Activated naive CD4-positive, alpha-beta T cell treated with anti-CD3 and anti-CD28 coated beads, Interleukin-2, amount 10 ng/mL, durations not matched to agents 7 days and 5 days (primary cell): ENCODE measurements around the gene CNIH3.
A peak's percentile ranks its signal among the peaks of the same experiment; 100 is the strongest.

Experiments used
- CTCF ChIA-PET: fragments of 350-600 bp; sonication (Branson Sonifier 250); formaldehyde crosslinking; loops from one replicate; lab custom pipeline; 2021; ENCODE audit warnings: antibody characterized with exemption; lab: Charles Lee
- DNase-seq: peaks from one replicate; pipeline ENCODE4 v3.0.0-alpha.2; 2020
- H3K27ac Mint-ChIP-seq: one replicate; pipeline ENCODE4 v1.8.0; 2021; ENCODE audit warnings: mild to moderate bottlenecking, moderate library complexity, mixed read lengths
- H3K27me3 Mint-ChIP-seq: one replicate; pipeline ENCODE4 v1.8.0; 2021; ENCODE audit warnings: mild to moderate bottlenecking, mixed read lengths
- H3K36me3 Mint-ChIP-seq: one replicate; pipeline ENCODE4 v1.8.0; 2021; ENCODE audit warnings: mixed read lengths
- H3K4me1 Mint-ChIP-seq: one replicate; pipeline ENCODE4 v1.8.0; 2021; ENCODE audit warnings: mixed read lengths
- H3K4me3 Mint-ChIP-seq: one replicate; pipeline ENCODE4 v1.8.0; 2021; ENCODE audit warnings: mild to moderate bottlenecking, moderate library complexity, mixed read lengths
- H3K9me3 Mint-ChIP-seq: one replicate; pipeline ENCODE4 v1.8.0; 2021; ENCODE audit warnings: mixed read lengths

CNIH3 gene

GRCh38 chr1:224640587-224640986 lies 24.5 kb downstream of the CNIH3 start:
- H3K36me3 Mint-ChIP-seq, result no peaks in the 10 kb centered on the region
- no peak overlapping the region for H3K4me3 Mint-ChIP-seq
- CTCF ChIA-PET, result interaction anchor here (0.9 to 2.3 kb wide), 6 partner anchors 17 to 417 kb away, joined by 4 to 12 read pairs (median 6); no protein-coding TSS in a partner anchor
- peaks cover 28% of the 10 kb centered on the region for H3K27me3 Mint-ChIP-seq
- no peak overlapping the region for H3K27ac Mint-ChIP-seq
- peaks cover 10% of the 10 kb centered on the region for H3K4me1 Mint-ChIP-seq
- no peak for DNase-seq
- H3K9me3 Mint-ChIP-seq, result no peaks in the 10 kb centered on the region

GRCh38 chr1:224641030-224641429 lies 24.9 kb downstream of the CNIH3 start:
- peaks cover 28% of the 10 kb centered on the region for H3K27me3 Mint-ChIP-seq
- CTCF ChIA-PET, result interaction anchor here (0.9 to 3.2 kb wide), 6 partner anchors 17 to 417 kb away, joined by 4 to 28 read pairs (median 6); no protein-coding TSS in a partner anchor
- no peak overlapping the region for H3K4me3 Mint-ChIP-seq
- H3K36me3 Mint-ChIP-seq, result no peaks in the 10 kb centered on the region
- peaks cover 10% of the 10 kb centered on the region for H3K4me1 Mint-ChIP-seq
- no peak overlapping the region for H3K27ac Mint-ChIP-seq
- no peaks in the 10 kb centered on the region for H3K9me3 Mint-ChIP-seq
- peak; percentile 29 for DNase-seq

GRCh38 chr1:224643653-224644052 lies 27.5 kb downstream of the CNIH3 start:
- CTCF ChIA-PET, result interaction anchor here (0.9 to 3.2 kb wide), 9 partner anchors 10 to 211 kb away, joined by 3 to 29 read pairs (median 4); no protein-coding TSS in a partner anchor
- no peaks in the 10 kb centered on the region for H3K9me3 Mint-ChIP-seq
- no peak overlapping the region for H3K27ac Mint-ChIP-seq
- no peak overlapping the region for H3K4me3 Mint-ChIP-seq
- no peaks in the 10 kb centered on the region for H3K36me3 Mint-ChIP-seq
- peaks cover 36% of the 10 kb centered on the region for H3K27me3 Mint-ChIP-seq
- DNase-seq, result no peak
- H3K4me1 Mint-ChIP-seq, result no peaks in the 10 kb centered on the region

- Mint-ChIP-seq H3K36me3 (no peaks in the 10 kb centered on the region), H3K4me1 (no peaks in the 10 kb centered on the region), H3K27ac (no peak overlapping the region), H3K27me3 (peaks cover 37% of the 10 kb centered on the region), H3K9me3 (no peaks in the 10 kb centered on the region), H3K4me3 (no peak overlapping the region)
- CTCF ChIA-PET, result interaction anchor here (0.6 to 2.9 kb wide), 16 partner anchors 9 to 547 kb away, joined by 3 to 29 read pairs (median 4); no protein-coding TSS in a partner anchor
- peak; percentile 71 for DNase-seq
Observed at GRCh38 chr1:224644553-224645154, 28.5 kb downstream of the CNIH3 start.

- Mint-ChIP-seq H3K27me3 (peaks cover 26% of the 10 kb centered on the region), H3K4me3 (no peak overlapping the region), H3K36me3 (no peaks in the 10 kb centered on the region), H3K4me1 (no peaks in the 10 kb centered on the region), H3K9me3 (no peaks in the 10 kb centered on the region), H3K27ac (no peak overlapping the region)
- no peak for DNase-seq
- CTCF ChIA-PET, result interaction anchor here (0.9 kb wide), 1 partner anchor 38 kb away, joined by 3 read pairs; no protein-coding TSS in a partner anchor
Observed at GRCh38 chr1:224647449-224647848, 31.3 kb downstream of the CNIH3 start.

- CTCF ChIA-PET, result no interaction called here
- H3K9me3 Mint-ChIP-seq, result no peaks in the 10 kb centered on the region
- H3K36me3 Mint-ChIP-seq, result no peaks in the 10 kb centered on the region
Observed at GRCh38 chr1:224650290-224650689, 34.2 kb downstream of the CNIH3 start.

GRCh38 chr1:224651188-224651587 lies 35.1 kb downstream of the CNIH3 start:
- Mint-ChIP-seq H3K4me1 (no peaks in the 10 kb centered on the region), H3K4me3 (no peak overlapping the region), H3K27me3 (peaks cover 22% of the 10 kb centered on the region), H3K36me3 (no peaks in the 10 kb centered on the region), H3K27ac (no peak overlapping the region), H3K9me3 (no peaks in the 10 kb centered on the region)
- no peak for DNase-seq
- CTCF ChIA-PET, result no interaction called here

More at GRCh38 chr1:224650290-224650689, 34.2 kb downstream of the CNIH3 start:
- H3K27me3 Mint-ChIP-seq, result peaks cover 22% of the 10 kb centered on the region
- H3K4me3 Mint-ChIP-seq, result no peak overlapping the region
- DNase-seq, result no peak
- H3K27ac Mint-ChIP-seq, result no peak overlapping the region
- H3K4me1 Mint-ChIP-seq, result no peaks in the 10 kb centered on the region

- no peaks in the 10 kb centered on the region for H3K36me3 Mint-ChIP-seq
- no peak overlapping the region for H3K4me3 Mint-ChIP-seq
- peaks cover 7% of the 10 kb centered on the region for H3K27me3 Mint-ChIP-seq
- H3K9me3 Mint-ChIP-seq, result no peaks in the 10 kb centered on the region
- DNase-seq, result no peak
- H3K27ac Mint-ChIP-seq, result no peak overlapping the region
- CTCF ChIA-PET, result no interaction called here
- no peaks in the 10 kb centered on the region for H3K4me1 Mint-ChIP-seq
Observed at GRCh38 chr1:224656392-224656791, 40.3 kb downstream of the CNIH3 start.

- Mint-ChIP-seq H3K27ac (no peak overlapping the region), H3K4me3 (no peak overlapping the region), H3K9me3 (no peaks in the 10 kb centered on the region), H3K27me3 (peaks cover 19% of the 10 kb centered on the region), H3K36me3 (no peaks in the 10 kb centered on the region), H3K4me1 (no peaks in the 10 kb centered on the region)
- no peak for DNase-seq
- CTCF ChIA-PET, result no interaction called here
Observed at GRCh38 chr1:224660074-224660473, 44.0 kb downstream of the CNIH3 start.

GRCh38 chr1:224662870-224663269 lies 46.8 kb downstream of the CNIH3 start:
- CTCF ChIA-PET, result no interaction called here
- no peak for DNase-seq
- no peaks in the 10 kb centered on the region for H3K9me3 Mint-ChIP-seq
- no peaks in the 10 kb centered on the region for H3K36me3 Mint-ChIP-seq
- H3K4me3 Mint-ChIP-seq, result no peak overlapping the region
- H3K27ac Mint-ChIP-seq, result no peak overlapping the region
- no peaks in the 10 kb centered on the region for H3K4me1 Mint-ChIP-seq
- H3K27me3 Mint-ChIP-seq, result peaks cover 24% of the 10 kb centered on the region

- Mint-ChIP-seq H3K4me3 (no peak overlapping the region), H3K4me1 (no peaks in the 10 kb centered on the region), H3K9me3 (no peaks in the 10 kb centered on the region), H3K27ac (no peak overlapping the region), H3K27me3 (peaks cover 29% of the 10 kb centered on the region), H3K36me3 (no peaks in the 10 kb centered on the region)
- no peak for DNase-seq
- CTCF ChIA-PET, result no interaction called here
Observed at GRCh38 chr1:224665016-224665415, 48.9 kb downstream of the CNIH3 start.

GRCh38 chr1:224666078-224666477 lies 50.0 kb downstream of the CNIH3 start:
- Mint-ChIP-seq H3K4me3 (no peak overlapping the region), H3K27ac (no peak overlapping the region), H3K9me3 (no peaks in the 10 kb centered on the region), H3K36me3 (no peaks in the 10 kb centered on the region), H3K27me3 (peaks cover 29% of the 10 kb centered on the region), H3K4me1 (no peaks in the 10 kb centered on the region)
- DNase-seq, result no peak
- CTCF ChIA-PET, result no interaction called here

GRCh38 chr1:224666913-224667312 lies 50.8 kb downstream of the CNIH3 start:
- DNase-seq, result no peak
- H3K27me3 Mint-ChIP-seq, result peaks cover 27% of the 10 kb centered on the region
- H3K4me1 Mint-ChIP-seq, result no peaks in the 10 kb centered on the region
- H3K4me3 Mint-ChIP-seq, result no peak overlapping the region
- no peaks in the 10 kb centered on the region for H3K36me3 Mint-ChIP-seq
- H3K27ac Mint-ChIP-seq, result no peak overlapping the region
- CTCF ChIA-PET, result no interaction called here
- no peaks in the 10 kb centered on the region for H3K9me3 Mint-ChIP-seq

GRCh38 chr1:224668984-224669383 lies 52.9 kb downstream of the CNIH3 start:
- no peaks in the 10 kb centered on the region for H3K4me1 Mint-ChIP-seq
- H3K27me3 Mint-ChIP-seq, result peaks cover 15% of the 10 kb centered on the region
- CTCF ChIA-PET, result no interaction called here
- no peak overlapping the region for H3K27ac Mint-ChIP-seq
- H3K36me3 Mint-ChIP-seq, result no peaks in the 10 kb centered on the region
- no peak overlapping the region for H3K4me3 Mint-ChIP-seq
- no peaks in the 10 kb centered on the region for H3K9me3 Mint-ChIP-seq
- no peak for DNase-seq

- DNase-seq, result no peak
Observed at GRCh38 chr1:224669403-224669802, 53.3 kb downstream of the CNIH3 start.

More at GRCh38 chr1:224669403-224669802, 53.3 kb downstream of the CNIH3 start:
- CTCF ChIA-PET, result no interaction called here
- H3K9me3 Mint-ChIP-seq, result no peaks in the 10 kb centered on the region
- H3K27ac Mint-ChIP-seq, result no peak overlapping the region
- H3K4me3 Mint-ChIP-seq, result no peak overlapping the region
- no peaks in the 10 kb centered on the region for H3K4me1 Mint-ChIP-seq
- no peaks in the 10 kb centered on the region for H3K36me3 Mint-ChIP-seq
- H3K27me3 Mint-ChIP-seq, result peaks cover 16% of the 10 kb centered on the region
